Activated CD8-positive, alpha-beta memory T cell treated with anti-CD3 and anti-CD28 coated beads for 1 hour (primary cell): ENCODE results near the gene ZNF646.
A peak's percentile ranks its signal among the peaks of the same experiment; 100 is the strongest.

ENCODE experiments used
- DNase-seq, 2 donors: peaks; one replicate each; pipeline ENCODE4 v3.0.0-alpha.2; 2020; ENCODE audit warnings: low read depth in 1 of 2; ENCODE audit errors: extremely low read depth in 1 of 2

ZNF646 gene

GRCh38 chr16:31106509-31107464 lies 32.6 kb downstream of the ZNF646 start:
- no peak for DNase-seq

GRCh38 chr16:31107465-31107867 lies 33.2 kb downstream of the ZNF646 start:
- DNase-seq: no peak

- peak in 1 of 2 donors; percentile 41 for DNase-seq
Observed at GRCh38 chr16:31108035-31108793, 34.0 kb downstream of the ZNF646 start, which contains the start of gene BCKDK. Gene BCKDK, plus strand, starts transcription at chr16:31108386. Its CDS starts 838 bp downstream, at chr16:31109224.

GRCh38 chr16:31108794-31109558 lies 34.8 kb downstream of the ZNF646 start:
- DNase-seq: no peak

- no peak for DNase-seq
Observed at GRCh38 chr16:31109622-31110021, 35.4 kb downstream of the ZNF646 start.

- no peak for DNase-seq
Observed at GRCh38 chr16:31110106-31111034, 36.1 kb downstream of the ZNF646 start.

- DNase-seq: no peak
Observed at GRCh38 chr16:31111881-31112466, 37.8 kb downstream of the ZNF646 start.

GRCh38 chr16:31112711-31113110 lies 38.5 kb downstream of the ZNF646 start:
- DNase-seq: no peak

GRCh38 chr16:31113121-31114120 lies 39.2 kb downstream of the ZNF646 start:
- DNase-seq: no peak

- DNase-seq: no peak
Observed at GRCh38 chr16:31114468-31114867, 40.2 kb downstream of the ZNF646 start.

- peak; percentile 91 to 92 for DNase-seq
Observed at GRCh38 chr16:31117384-31118222, 43.4 kb downstream of the ZNF646 start, which contains the start of gene KAT8. Gene KAT8, plus strand, starts transcription at chr16:31117664. Its CDS starts 18 bp downstream, at chr16:31117682.

- DNase-seq: no peak
Observed at GRCh38 chr16:31118223-31119155, 44.3 kb downstream of the ZNF646 start.

GRCh38 chr16:31120129-31120528 lies 45.9 kb downstream of the ZNF646 start:
- DNase-seq: no peak

- DNase-seq: no peak
Observed at GRCh38 chr16:31125844-31126243, 51.6 kb downstream of the ZNF646 start.

GRCh38 chr16:31127182-31127581 lies 53.0 kb downstream of the ZNF646 start:
- DNase-seq: no peak
